ENCODE measurements around the gene MCC.

DNA sequence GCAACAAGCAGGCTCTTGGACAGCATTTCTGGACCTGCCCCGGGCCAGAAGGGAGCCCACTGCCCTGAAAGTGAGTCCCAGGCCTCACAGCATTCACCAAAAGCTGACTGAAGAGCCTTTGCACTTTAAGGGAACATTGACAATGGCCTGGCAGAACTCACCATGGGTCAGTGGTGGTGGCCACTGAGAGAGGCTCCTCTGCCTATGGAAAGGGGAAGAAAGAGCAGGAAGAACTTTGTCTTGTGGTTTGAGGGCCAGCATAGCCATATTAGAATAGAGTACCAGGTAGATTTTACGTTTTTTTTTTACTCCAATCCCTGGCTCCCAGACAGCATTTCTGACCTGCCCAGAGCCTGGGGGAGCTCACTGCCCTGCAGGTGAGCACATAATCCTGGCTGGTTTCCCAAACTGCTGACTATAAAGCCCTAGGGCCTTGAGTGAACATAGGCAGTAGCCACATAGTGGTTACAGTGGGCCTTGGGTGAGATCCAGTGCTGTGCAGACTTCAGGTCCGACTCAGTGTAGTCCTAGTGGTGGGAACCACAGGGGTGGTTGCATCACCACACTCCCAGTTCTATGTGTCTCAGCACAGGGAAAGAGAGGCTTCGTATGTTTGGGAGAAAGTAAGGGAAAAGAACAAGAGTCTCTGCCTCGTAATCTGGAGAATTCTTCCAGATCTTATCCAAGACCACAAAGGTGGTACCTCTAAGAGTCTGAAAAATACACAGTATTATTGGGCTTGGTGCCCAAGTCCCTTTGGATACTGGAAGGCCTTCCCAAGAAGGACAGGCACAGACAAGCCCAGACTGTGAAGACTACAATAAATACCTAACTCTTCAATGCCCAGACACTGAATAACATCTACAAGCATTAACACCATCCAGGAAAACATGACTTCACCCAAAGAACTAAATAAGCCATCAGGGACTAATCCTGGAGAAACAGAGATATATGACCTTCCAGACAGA, 143.0 kb downstream of the MCC start:
- TF ChIP-seq, protein P1, sequence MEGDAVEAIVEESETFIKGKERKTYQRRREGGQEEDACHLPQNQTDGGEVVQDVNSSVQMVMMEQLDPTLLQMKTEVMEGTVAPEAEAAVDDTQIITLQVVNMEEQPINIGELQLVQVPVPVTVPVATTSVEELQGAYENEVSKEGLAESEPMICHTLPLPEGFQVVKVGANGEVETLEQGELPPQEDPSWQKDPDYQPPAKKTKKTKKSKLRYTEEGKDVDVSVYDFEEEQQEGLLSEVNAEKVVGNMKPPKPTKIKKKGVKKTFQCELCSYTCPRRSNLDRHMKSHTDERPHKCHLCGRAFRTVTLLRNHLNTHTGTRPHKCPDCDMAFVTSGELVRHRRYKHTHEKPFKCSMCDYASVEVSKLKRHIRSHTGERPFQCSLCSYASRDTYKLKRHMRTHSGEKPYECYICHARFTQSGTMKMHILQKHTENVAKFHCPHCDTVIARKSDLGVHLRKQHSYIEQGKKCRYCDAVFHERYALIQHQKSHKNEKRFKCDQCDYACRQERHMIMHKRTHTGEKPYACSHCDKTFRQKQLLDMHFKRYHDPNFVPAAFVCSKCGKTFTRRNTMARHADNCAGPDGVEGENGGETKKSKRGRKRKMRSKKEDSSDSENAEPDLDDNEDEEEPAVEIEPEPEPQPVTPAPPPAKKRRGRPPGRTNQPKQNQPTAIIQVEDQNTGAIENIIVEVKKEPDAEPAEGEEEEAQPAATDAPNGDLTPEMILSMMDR (IDR thresholded peaks at IDR 0.05; ENCODE audit: insufficient read depth, low read depth, low read length): no peak
- no peak for TF ChIP-seq EZH2 (IDR thresholded peaks at IDR 0.05; ENCODE audit: insufficient read depth, low read length)
